IPS-18a (cell line): ENCODE measurements around the gene ASB4.

Experiments
- H3K27ac ChIP-seq: one replicate; pipeline ENCODE4 v1.5.1; 2013; ENCODE audit warnings: low read length
- H3K27me3 ChIP-seq: one replicate; pipeline ENCODE4 v1.6.1; 2013; ENCODE audit warnings: mild to moderate bottlenecking, low read length; ENCODE audit not compliant: control insufficient read depth, insufficient read depth
- H3K36me3 ChIP-seq: one replicate; pipeline ENCODE4 v1.6.1; 2013; ENCODE audit warnings: low read depth, low read length; ENCODE audit not compliant: control insufficient read depth
- H3K4me1 ChIP-seq: one replicate; pipeline ENCODE4 v1.6.1; 2013; ENCODE audit warnings: low read depth, low read length; ENCODE audit not compliant: control insufficient read depth
- H3K4me3 ChIP-seq: one replicate; pipeline ENCODE4 v1.5.1; 2013; ENCODE audit warnings: low read length
- H3K9ac ChIP-seq: one replicate; pipeline ENCODE4 v1.6.1; 2013; ENCODE audit warnings: mild to moderate bottlenecking, low read length, moderate library complexity
- H3K9me3 ChIP-seq: one replicate; pipeline ENCODE4 v1.6.1; 2013; ENCODE audit warnings: low read depth, low read length; ENCODE audit not compliant: control insufficient read depth

Gene ASB4

DNA sequence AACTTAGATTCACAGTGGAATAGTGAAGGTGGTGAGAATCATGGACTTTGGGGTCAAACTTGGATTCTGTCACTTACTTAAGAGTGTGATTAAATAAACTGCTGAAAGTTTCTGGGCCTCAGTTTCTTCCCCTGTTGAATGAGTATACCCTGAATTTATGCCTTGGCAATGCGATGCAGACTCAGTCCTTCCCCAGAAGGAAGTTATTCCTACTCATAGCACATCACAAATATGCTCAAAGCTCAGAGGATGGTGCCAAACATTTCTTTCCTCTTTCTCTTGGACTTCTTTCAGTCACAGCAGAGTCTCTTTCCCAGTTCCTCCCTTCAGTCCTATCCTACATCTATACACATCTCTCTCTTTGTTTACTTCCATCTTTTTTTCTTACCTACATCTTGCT, 45.1 kb downstream of the ASB4 start:
- Histone ChIP-seq H3K9me3 (no peaks in the 10 kb centered on the region), H3K4me3 (no peak overlapping the region), H3K36me3 (no peaks in the 10 kb centered on the region), H3K4me1 (peaks cover under 1% of the 10 kb centered on the region), H3K27ac (no peak overlapping the region), H3K27me3 (no peaks in the 10 kb centered on the region), H3K9ac (no peak overlapping the region)

DNA sequence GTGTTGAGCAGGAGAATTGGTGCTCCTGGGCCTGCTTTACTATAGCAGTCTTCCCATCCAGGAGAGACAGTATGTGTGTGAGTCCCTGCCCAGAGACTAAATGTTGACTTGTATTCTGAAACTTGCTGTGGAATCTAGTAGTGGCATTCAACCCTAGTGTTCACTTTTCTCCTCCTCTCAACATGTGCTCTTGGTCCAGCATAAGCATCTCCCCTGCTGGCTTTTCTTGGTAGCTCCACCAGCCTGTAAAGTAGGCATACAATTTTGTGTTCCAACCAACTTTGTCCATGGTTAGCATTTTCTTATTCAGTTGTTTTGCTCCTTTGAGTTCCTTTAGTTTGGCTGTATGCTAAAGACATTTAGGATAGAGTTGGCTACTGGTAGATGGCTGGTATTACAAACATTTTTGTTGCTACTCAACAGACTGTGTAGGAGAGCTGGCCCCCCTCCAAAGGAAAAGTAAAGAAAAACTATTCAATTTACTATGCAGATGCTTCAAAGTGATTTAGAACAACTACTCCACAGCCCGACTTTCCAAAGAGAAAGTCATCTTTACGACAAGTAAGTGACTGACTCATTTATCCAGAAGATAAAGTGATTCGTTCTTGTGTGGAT, 46.0 kb downstream of the ASB4 start:
- H3K4me3 ChIP-seq: no peak overlapping the region
- no peak overlapping the region for H3K9ac ChIP-seq
- no peaks in the 10 kb centered on the region for H3K9me3 ChIP-seq
- H3K36me3 ChIP-seq: no peaks in the 10 kb centered on the region
- H3K27ac ChIP-seq: no peak overlapping the region
- H3K4me1 ChIP-seq: no peaks in the 10 kb centered on the region
- H3K27me3 ChIP-seq: no peaks in the 10 kb centered on the region

DNA sequence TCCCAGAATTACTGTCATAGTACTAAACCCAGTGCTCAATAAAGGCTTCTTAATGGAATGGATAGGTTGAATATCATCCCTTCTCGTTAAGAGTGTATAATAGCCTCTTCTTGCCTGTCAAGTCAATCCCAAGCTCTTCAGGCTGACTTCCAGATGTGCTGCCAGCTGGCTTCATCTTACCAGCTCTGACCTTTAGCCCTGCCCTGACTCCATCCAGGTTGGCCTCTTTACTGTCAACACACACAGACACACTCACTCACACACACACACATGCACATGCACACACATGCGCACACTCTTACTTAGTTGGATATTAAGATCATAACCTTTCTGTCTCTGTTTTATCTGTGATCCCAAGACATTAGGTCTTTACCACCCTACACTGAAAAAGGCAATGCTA, 49.1 kb downstream of the ASB4 start:
- Histone ChIP-seq H3K9me3 (no peaks in the 10 kb centered on the region), H3K27me3 (no peaks in the 10 kb centered on the region)

DNA sequence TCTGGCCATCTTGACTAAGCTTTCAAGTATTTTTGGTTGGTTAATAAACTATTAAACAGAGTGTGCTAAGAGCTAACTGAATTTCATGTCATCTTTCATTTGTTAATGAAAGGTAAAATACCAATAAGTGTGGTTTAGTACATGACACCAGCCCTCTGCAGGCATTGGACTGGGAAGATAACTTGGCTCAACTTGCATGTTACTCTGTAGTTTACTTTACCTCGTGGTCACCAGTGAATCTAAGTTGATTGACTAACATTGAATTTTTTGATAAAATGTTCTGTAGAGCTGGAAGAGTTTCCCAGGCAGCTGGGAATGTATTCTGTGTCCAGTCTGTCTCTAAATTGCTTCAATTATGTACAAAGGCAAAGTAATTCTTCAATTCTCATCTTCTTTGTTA, 49.9 kb downstream of the ASB4 start:
- Histone ChIP-seq H3K9me3 (no peaks in the 10 kb centered on the region), H3K4me3 (no peak overlapping the region), H3K27ac (no peak overlapping the region), H3K27me3 (no peaks in the 10 kb centered on the region), H3K36me3 (no peaks in the 10 kb centered on the region), H3K9ac (no peak overlapping the region), H3K4me1 (no peaks in the 10 kb centered on the region)

More for the DNA sequence above, 49.1 kb downstream of the ASB4 start:
- H3K36me3 ChIP-seq: no peaks in the 10 kb centered on the region
- H3K27ac ChIP-seq: no peak overlapping the region
- H3K4me1 ChIP-seq: no peaks in the 10 kb centered on the region
- H3K4me3 ChIP-seq: no peak overlapping the region
- H3K9ac ChIP-seq: no peak overlapping the region

DNA sequence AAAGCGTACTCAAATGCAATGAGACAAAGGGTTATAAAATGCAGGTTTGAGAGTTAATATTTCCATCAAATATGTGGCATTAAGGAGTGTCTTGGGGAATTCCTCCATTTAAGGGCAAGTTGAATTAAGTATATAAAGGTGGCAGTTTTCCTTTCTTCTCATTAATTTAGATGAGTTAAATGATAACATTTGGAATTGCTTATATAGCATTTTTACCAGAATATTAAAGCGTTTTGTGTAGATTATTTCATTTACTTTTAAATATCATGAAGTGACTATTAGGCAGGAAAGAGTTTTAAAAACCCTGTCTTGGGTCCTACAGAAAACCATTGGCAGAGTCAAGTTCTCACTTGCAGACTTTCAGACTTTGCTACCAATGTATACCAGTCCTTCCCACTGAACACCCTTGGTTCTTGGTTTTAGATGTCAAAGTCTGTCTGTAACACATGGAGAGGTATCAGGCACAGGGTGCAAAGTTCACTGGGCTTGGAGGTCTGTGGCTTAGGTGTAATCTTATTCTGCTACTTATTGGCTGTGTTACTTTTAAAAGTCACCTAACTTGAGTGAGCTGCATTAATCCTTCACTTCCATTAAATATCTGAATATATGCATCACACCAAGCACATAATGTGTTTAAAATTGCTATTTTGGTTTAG, 51.0 kb downstream of the ASB4 start:
- Histone ChIP-seq H3K9me3 (no peaks in the 10 kb centered on the region), H3K9ac (no peak overlapping the region), H3K36me3 (no peaks in the 10 kb centered on the region), H3K27ac (no peak overlapping the region), H3K27me3 (no peaks in the 10 kb centered on the region), H3K4me3 (no peak overlapping the region), H3K4me1 (no peaks in the 10 kb centered on the region)

DNA sequence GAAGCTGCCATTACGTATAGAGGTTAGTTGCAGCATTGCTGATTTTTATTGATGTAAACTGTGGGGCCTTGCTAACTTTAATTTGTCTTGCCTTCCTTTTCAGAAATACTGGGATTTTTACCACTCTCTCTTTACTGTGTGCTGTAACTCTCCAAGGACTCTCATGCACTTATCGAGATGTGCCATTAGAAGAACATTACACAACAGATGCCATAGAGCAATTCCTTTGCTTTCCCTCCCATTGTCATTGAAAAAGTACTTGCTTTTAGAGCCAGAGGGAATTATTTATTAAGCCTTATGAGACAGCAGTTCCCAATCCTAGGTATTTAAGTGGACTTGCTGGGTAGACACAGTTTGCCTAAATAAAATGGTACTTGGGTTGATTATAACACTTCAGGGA, 51.7 kb downstream of the ASB4 start:
- H3K27me3 ChIP-seq: no peaks in the 10 kb centered on the region
- no peaks in the 10 kb centered on the region for H3K36me3 ChIP-seq
- no peaks in the 10 kb centered on the region for H3K4me1 ChIP-seq
- H3K27ac ChIP-seq: no peak overlapping the region
- no peak overlapping the region for H3K4me3 ChIP-seq
- H3K9me3 ChIP-seq: no peaks in the 10 kb centered on the region
- no peak overlapping the region for H3K9ac ChIP-seq

DNA sequence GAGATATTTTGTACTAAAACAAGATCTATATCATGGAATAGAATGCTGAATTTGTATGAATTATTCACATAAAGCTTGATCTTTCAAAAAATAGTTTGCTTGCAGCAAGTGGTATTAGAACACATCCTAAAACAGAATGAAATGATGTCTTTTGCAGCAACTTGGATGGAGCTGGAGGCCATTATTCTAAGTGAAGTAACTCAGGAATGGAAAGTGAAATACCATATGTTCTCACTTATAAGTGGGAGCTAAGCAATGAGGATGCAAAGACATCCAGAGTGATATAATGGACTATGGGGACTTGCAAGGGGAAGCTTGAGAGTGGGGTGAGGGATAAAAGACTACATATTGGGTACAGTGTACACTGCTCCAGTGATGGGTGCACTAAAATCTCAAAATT, 53.7 kb downstream of the ASB4 start:
- Histone ChIP-seq H3K27me3 (no peaks in the 10 kb centered on the region), H3K36me3 (no peaks in the 10 kb centered on the region), H3K9ac (no peak overlapping the region)

DNA sequence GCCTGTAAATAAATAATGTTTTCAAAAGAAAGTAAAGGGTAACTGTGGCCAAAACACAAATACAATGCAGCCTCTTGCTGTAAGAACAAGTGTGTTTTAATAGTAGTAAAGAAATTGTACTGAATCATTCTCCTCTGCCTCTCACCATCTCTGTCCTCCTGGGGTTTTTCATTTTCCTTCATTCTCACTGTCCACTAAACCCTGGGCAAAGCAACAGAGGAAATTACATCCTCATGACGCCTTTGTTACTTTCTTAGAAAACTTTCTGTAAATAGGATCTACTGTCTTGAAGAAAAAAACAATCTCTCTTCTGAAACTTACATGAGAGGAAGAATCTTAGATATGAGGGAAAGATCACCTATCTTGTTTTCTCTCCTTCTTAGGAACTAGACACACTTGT, 54.6 kb downstream of the ASB4 start:
- H3K27ac ChIP-seq: no peak overlapping the region
- no peaks in the 10 kb centered on the region for H3K27me3 ChIP-seq
- H3K9me3 ChIP-seq: no peaks in the 10 kb centered on the region
- H3K36me3 ChIP-seq: no peaks in the 10 kb centered on the region
- no peak overlapping the region for H3K9ac ChIP-seq
- H3K4me1 ChIP-seq: peaks cover 4% of the 10 kb centered on the region
- H3K4me3 ChIP-seq: no peak overlapping the region

More for the DNA sequence above, 53.7 kb downstream of the ASB4 start:
- Histone ChIP-seq H3K4me3 (no peak overlapping the region), H3K9me3 (no peaks in the 10 kb centered on the region), H3K27ac (no peak overlapping the region), H3K4me1 (no peaks in the 10 kb centered on the region)

DNA sequence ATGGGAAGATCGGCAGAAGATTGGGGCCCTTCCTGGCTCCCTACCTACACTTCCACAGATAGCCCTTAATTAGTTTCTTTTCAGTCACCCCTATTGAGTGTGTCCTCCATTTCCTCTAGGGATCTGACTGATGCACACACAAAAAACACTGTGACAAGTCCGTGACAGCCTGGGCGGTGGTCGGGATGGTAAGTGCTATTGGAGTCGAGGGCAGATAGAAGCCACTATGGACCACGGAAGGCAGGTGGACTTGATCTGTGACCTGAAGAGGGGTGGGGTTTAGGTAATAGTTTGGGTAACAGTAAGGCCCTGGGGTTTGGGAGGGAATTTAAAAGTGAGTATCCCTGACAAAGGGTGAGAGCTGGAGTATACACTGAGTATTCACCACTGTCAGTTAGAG, 57.6 kb downstream of the ASB4 start:
- H3K4me3 ChIP-seq: no peak overlapping the region
- H3K27ac ChIP-seq: no peak overlapping the region
- no peaks in the 10 kb centered on the region for H3K27me3 ChIP-seq
- peaks cover 8% of the 10 kb centered on the region for H3K4me1 ChIP-seq
- H3K36me3 ChIP-seq: no peaks in the 10 kb centered on the region
- H3K9me3 ChIP-seq: no peaks in the 10 kb centered on the region
- H3K9ac ChIP-seq: no peak overlapping the region

DNA sequence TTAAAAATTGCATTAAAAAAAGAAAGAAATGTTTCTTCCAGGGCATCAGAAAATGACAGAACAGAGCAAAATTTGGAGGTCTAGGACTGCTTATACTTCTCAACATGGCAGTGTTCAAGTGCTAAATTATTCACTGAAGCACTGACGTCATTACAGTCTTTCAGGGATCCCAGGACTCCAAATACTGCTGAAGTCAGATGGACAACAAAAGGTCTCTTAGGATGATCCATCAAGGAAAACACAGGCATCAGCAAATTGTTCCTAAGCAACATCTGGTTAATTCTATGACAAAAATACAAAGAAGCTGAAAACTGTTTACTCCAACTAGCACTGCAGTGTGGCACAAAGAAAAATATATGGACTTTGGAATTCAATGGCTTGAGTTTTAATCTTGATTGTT, 58.4 kb downstream of the ASB4 start:
- no peaks in the 10 kb centered on the region for H3K27me3 ChIP-seq

DNA sequence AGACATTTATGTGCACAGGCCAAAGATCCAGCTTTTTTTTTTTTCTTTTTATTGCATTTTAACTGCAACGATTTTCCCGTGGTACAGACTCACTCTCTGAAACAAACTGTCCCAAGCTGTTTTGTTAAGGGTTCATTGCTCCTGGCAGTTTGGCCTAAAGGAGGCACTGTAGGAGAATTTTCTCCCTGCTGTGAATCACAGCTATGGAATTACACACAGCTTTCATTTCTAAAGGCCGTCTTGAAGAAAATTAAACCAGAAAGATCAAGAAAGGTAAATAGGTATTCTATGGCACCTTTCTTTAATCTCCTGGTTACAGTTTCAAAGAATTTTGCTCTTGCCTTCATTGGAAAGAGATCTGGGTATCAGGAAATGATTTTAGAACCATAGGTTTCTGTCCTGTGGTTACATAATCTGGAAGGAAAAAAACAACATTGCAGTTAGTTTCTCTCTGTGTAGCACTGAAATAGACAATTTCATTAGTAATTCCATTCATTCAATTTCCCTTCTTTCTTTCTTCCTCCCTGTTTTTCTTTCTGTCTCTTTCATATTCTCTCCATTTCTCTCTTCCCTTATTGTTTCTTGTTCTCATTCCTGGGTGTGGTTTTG, 59.4 kb downstream of the ASB4 start:
- no peaks in the 10 kb centered on the region for H3K27me3 ChIP-seq
- H3K27ac ChIP-seq: no peak overlapping the region
- peaks cover 8% of the 10 kb centered on the region for H3K4me1 ChIP-seq
- no peaks in the 10 kb centered on the region for H3K36me3 ChIP-seq
- H3K9me3 ChIP-seq: no peaks in the 10 kb centered on the region
- H3K4me3 ChIP-seq: no peak overlapping the region
- H3K9ac ChIP-seq: no peak overlapping the region

More for the DNA sequence above, 58.4 kb downstream of the ASB4 start:
- peaks cover 8% of the 10 kb centered on the region for H3K4me1 ChIP-seq
- H3K9ac ChIP-seq: no peak overlapping the region
- no peaks in the 10 kb centered on the region for H3K36me3 ChIP-seq
- no peak overlapping the region for H3K4me3 ChIP-seq
- H3K27ac ChIP-seq: no peak overlapping the region
- H3K9me3 ChIP-seq: no peaks in the 10 kb centered on the region

DNA sequence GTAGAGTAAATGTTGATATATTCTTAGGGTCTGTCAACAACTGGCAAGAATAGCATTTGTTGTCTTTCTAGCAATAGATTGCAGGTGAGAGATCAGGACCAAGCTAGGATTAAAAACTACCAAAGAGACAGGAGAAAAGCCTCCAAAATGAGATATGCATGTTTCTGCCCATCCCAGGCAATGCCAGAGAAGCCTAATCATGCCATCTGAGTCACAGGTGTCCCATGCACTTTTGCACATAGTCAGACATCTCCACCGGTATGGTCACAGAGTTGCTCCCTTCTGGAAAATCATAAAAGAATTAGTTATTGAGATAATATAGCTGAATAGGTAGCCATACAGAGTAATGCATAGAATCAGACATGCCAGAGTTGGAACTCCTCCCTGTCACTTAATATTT, 59.9 kb downstream of the ASB4 start:
- H3K27me3 ChIP-seq: no peaks in the 10 kb centered on the region
- H3K9me3 ChIP-seq: no peaks in the 10 kb centered on the region
- H3K36me3 ChIP-seq: no peaks in the 10 kb centered on the region
- no peak overlapping the region for H3K27ac ChIP-seq
- no peak overlapping the region for H3K4me3 ChIP-seq
- H3K4me1 ChIP-seq: peaks cover 8% of the 10 kb centered on the region
- no peak overlapping the region for H3K9ac ChIP-seq
